Skeletal muscle cell (primary cell): ENCODE results near the gene ARL10.
A peak's percentile ranks its signal among the peaks of the same experiment; 100 is the strongest.

Experiments used
- DNase-seq: peaks from one replicate; pipeline ENCODE4 v3.0.0-alpha.2; 2010; ENCODE audit warnings: low read depth
- H3K4me3 ChIP-seq: 2 replicates; pipeline ENCODE4 v1.5.1; 2011; ENCODE audit warnings: low read depth, mild to moderate bottlenecking, control low read depth, low read length, moderate library complexity

Gene ARL10

DNA sequence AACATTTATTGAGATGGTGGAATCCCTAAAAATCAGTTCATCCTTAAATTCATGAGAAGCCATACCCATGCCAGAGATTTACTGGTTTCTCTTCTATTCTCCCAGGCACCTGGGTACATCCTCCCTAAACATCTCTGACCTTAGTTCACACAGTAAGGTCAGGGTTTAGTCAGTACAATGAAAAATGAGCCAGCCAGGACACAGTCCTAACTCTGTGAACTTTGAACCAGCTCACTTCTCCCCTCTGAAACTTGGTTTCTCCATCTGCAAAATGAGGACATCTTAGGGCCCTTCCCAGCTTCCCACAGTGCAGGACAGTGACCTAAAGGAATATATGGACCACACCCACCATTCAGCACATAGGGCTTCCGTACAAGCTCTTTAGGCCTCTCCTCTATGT, 21.2 kb downstream of the ARL10 start:
- H3K4me3 ChIP-seq: no peak overlapping the region
- no peak for DNase-seq

DNA sequence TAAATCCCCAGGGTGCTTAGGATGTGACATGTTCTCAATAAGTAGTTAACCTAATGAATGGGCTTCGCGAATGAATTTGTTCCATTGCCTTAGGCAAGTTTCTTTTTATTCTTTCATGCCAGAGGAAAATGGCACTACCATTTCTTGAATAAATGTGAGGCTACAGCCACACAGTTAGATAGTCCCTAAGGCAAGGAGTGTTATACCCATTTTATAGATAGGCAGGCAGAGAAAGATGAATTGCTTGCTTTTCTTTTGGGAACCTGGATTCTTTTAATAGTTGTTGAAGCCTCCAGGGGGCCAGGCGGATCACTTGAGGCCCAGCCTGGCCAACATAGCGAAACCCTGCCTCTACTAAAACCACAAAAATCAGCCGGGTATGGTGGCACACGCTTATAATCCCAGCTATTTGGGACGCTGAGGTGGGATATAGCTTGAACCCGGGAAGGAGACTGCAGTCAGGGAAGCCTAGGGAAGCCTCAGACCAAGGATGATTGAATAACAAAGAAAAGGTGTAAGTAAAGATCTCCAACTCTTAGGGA, 22.2 kb downstream of the ARL10 start:
- DNase-seq: no peak
- H3K4me3 ChIP-seq: peak overlapping the region; percentile 83

DNA sequence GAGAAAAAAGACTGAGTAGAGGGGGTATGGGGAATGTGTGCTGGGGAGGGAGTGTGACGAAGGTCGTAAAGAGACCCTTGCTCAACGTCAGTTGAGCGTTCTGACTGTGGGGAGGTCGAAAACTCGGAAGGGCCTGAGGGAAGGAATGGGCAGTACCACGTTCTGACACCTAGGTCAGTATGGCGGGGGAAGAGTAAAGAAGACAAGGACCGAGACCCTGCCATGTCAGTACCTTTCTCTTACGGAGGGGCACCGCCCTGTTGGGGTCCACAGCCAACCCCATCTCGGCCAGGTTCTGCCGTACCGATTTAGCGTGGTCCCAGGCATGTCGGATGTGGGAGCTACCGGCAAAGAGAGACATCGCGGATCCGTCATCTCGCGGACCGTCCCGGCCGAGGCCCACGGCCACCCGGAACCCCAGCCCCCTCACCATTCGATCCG, 22.7 kb downstream of the ARL10 start:
- DNase-seq: no peak
- peak overlapping the region; percentile 83 for H3K4me3 ChIP-seq

DNA sequence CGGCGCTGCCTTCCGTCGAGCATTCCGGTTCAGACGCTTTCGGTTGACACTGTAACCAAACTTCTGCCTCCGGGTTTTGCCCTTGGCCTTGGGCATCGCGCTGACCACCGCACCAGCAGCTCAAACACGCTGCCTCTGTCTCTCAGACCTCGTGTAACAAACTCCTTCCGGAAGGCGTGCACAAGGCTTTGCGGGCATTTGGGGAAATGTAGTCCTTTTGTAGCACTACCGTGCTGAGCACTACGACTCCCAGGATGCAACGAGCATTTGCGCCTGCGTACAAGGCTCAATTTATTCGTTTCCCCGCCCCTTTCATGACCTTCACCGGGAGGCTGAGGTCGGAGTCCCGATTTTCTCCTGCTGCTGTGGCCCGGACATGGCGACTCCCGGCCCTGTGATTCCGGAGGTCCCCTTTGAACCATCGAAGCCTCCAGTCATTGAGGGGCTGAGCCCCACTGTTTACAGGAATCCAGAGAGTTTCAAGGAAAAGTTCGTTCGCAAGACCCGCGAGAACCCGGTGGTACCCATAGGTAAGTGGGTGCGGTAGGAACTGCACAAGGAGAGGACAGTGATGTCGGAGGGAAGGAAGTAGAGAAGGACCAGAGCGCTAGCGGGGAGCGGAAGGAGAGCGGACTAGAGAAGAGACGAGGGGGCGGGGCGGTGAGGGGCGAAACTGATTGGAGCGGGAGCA, 23.3 kb downstream of the ARL10 start, which contains the start of the genes HIGD2A and NOP16:
TSS of gene HIGD2A (plus strand) at position 308 of the 691 bp plus-strand sequence. CDS start at position 377, 69 bp downstream.
TSS of gene NOP16 (minus strand) at position 155 of the 691 bp plus-strand sequence. CDS start at position 96, 59 bp downstream.
- H3K4me3 ChIP-seq: peak within 1 kb of the TSS; percentile 83
- DNase-seq: peak; percentile 94

DNA sequence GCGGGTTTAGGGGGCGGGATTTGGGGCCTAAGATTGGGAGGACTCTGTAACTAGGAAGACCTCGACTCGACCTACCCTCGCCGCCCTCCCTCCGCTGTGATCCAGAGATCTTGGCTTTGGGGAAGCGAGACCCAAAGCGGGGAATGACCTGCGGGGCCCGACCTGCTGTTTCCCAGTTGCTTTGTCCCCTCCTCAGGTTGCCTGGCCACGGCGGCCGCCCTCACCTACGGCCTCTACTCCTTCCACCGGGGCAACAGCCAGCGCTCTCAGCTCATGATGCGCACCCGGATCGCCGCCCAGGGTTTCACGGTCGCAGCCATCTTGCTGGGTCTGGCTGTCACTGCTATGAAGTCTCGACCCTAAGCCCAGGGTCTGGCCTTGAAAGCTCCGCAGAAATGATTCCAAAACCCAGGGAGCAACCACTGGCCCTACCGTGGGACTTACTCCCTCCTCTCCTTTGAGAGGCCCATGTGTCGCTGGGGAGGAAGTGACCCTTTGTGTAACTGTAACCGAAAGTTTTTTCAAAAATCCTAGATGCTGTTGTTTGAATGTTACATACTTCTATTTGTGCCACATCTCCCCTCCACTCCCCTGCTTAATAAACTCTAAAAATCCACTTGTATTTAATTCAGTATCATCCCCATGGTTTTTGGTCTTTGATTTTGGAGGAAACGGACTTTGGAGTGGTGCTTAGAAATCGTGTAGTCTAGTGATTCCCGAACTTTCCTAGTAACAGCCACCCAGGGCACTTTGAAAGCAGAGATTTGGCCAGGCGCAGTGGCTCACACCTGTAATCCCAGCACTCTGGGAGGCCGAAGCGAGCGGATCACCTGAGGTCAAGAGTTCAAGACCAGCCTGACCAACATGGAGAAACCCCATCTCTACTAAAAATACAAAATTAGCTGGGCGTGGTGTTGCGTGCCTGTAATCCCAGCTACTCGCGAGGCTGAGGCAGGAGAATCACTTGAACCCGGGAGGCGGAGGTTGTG, 24.1 kb downstream of the ARL10 start:
- DNase-seq: no peak
- H3K4me3 ChIP-seq: peak overlapping the region; percentile 83

DNA sequence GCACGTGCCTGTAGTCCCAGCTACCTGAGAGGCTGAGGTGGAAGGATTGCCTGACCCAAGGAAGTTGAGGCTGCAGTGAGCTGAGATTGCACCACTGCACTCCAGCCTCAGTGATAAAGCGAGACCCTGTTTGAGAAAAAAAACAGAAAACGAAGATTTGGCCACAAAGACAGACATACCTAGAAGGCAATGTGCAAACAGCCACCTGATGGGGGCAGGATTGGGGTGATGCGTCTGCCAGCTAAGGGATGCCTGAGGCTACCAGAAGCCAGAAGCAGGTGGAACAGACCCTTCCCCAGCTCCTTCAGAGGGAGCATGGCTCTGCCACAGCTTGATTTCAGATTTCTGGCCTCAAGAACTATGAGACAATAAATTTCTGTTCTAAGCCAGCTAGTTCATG, 26.2 kb downstream of the ARL10 start:
- H3K4me3 ChIP-seq: no peak overlapping the region
- DNase-seq: no peak

DNA sequence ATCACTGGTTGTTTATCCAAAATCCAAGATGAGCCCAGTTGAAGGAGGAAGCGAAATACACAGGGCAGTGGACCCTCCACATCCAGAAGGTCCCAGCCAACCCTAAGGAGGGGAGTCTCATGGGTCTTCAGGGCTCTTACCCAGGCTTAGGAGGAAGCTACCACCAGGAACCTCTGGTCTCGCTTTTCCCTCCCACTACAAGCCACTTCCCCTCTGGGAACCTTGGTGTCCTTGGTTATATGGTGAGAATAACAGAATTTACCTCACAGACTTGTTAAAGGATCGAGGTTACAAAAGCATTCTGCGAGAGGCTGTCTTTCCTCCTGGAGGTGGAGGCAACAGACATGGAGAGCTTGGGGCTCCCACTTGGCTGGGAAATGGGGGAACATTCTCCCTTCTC, 26.7 kb downstream of the ARL10 start:
- no peak overlapping the region for H3K4me3 ChIP-seq
- no peak for DNase-seq

DNA sequence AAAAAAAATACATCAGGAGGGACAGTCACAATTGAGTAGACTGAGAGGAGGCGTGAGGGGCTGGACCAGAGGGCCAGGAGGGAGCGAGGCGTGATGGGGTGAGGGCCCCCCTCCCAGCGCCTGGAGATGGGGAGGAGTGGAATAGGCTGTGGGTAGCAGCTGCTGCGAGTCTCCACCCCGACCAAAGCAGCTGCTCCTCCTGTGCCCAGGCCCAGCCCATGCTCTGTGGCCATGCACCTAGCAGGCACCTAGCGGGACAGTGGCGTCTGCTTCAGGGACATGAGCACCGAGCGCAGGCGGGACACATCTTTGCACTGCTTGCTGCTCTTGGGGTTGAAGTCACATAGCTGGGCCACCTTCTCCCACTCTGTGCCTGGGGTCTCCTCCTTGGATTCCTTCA, 27.2 kb downstream of the ARL10 start:
- DNase-seq: no peak
- H3K4me3 ChIP-seq: no peak overlapping the region

DNA sequence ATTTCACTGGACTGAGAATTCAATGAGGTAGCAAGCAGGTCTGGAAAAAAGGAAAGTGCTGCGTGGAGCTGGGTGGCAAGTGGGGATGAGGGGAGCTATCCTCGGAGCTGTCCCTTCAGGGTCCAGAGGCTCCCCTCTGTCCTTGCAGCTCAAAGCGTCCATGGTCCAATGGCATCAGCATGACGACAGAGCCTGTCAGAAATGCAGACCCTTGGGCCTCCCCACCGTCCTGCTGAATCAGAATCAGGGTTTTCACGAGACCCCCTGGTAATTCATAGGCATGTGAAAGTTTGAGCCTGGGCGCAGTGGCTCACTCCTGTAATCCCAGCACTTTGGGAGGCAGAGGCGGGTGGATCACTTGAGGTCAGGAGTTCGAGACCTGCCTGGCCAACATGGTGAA, 28.8 kb downstream of the ARL10 start:
- no peak for DNase-seq
- H3K4me3 ChIP-seq: no peak overlapping the region

DNA sequence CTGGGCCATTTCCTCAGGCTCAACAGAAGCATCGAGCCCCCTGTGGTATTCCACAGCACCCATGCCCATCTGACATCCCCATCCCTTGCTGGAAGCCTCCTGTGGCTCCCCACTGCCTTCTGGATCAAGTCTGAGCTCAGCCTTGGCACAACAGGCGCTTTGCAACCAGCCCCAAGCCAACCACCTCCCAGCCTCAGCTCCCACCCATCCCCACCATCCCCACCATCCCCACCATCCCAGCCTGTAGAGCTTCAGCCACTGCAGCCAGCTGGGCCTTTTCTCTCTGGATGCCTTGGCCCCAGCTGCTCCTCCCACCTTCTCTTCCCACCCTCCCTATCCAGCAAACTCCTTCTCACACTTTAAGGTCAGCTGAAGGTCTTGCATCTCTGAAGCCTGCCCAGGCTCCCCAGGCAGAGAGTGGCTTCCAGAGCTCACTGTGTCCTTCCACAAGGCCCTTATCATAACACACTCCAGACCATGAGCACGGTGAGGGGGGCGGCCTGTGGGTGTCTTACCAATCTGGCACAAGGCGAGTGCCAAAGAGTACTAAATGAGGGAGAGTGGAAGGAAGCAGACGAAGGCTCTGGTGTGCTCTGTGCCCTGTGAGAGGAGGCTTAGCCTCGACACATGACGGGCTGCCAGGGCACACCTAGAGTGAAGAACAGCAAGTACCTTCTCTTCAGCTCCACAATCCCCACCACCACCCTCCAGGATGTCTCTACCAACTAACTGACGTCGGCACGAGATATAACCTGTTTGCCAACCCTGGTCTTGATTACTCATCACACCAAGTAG, 29.8 kb downstream of the ARL10 start:
- no peak for DNase-seq

DNA sequence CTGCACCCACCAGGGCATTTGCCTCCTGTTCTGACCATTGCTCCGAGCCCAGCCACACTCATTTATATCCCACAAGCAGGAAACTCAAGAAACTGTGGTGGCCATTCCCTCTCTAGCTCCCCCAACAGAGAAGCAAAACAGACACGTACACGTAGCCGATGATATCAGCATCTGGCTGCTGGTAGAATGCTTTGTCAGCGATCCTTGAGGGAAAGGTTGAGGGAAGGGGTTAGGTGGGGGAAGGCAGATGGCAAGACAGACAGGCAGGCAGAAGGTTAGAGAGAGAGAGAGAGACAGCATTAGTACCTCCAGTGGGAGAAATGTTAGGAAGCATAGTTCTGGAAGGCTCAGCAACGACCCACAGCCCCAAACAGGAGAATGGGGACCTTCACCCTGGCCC, 31.0 kb downstream of the ARL10 start:
- no peak overlapping the region for H3K4me3 ChIP-seq
- no peak for DNase-seq

More for the DNA sequence above, 29.8 kb downstream of the ARL10 start:
- no peak overlapping the region for H3K4me3 ChIP-seq

DNA sequence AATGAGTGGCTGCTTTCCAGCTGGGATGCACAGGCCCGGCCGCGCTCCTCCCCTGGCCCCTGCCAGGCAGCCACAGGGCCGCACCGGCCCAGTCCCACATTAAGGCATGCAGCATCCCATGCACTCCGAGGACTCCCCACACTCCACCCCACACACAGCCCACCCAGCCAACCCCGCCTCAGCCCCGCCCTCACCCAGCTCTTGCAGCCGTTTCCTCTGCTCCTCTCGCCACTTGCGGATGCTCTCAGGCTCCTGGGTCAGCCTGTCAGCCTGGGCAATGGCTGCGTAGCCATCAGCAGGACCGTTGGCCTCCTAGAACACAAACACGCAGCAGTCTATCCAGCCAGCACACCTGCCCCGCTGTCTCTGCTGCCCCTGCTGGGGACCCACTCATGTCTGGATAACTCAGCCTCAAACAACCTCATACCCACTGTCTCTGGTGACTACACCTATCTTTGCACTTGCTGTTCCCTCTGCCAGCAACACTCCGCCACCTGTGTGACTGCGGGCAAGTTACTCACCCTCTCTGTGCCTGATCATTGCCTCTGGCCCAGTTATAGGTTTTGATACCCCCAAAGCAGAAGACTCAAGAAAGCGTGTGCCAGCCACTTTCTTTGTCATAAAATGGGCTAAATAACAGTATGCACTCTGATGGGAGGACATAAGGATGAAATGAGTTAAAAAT, 32.6 kb downstream of the ARL10 start:
- DNase-seq: no peak
- no peak overlapping the region for H3K4me3 ChIP-seq

DNA sequence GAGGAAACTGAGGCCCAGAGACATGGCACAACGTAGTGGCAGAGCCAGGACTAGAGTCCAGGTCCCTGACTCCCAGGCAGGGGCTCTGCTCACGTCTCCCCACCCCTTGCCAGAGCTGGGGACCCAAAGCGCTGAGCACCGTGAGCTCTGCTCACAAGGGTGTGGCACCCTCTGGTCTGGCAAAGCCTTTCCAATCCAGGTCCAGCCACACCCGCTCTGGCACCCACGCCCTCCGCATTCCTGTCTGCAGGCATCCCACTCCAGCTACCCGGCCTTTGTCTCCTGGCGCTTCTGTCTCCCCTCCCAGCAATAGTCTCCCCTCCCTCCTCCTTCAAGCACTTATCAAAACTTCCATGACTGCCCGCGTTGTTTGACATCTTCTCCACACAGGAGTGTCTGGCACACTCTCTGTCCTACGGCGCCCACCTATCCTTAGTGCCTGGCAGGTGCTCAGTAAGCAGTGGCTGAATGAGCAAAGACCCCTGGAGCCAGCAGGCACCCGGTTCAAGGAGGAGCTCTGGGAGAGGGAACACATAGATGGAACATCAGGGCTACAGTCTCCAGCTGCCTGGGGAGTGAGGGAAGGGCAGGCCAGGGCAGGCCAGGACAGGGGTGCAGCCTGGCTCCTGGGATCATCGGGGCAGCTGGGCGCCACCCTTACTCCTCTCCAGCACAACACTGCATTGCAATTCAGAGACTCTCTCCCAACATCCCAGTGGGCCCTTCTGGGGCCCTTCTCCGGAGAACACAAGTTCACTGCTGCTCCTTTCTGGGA, 35.3 kb downstream of the ARL10 start:
- no peak for DNase-seq
- no peak overlapping the region for H3K4me3 ChIP-seq

DNA sequence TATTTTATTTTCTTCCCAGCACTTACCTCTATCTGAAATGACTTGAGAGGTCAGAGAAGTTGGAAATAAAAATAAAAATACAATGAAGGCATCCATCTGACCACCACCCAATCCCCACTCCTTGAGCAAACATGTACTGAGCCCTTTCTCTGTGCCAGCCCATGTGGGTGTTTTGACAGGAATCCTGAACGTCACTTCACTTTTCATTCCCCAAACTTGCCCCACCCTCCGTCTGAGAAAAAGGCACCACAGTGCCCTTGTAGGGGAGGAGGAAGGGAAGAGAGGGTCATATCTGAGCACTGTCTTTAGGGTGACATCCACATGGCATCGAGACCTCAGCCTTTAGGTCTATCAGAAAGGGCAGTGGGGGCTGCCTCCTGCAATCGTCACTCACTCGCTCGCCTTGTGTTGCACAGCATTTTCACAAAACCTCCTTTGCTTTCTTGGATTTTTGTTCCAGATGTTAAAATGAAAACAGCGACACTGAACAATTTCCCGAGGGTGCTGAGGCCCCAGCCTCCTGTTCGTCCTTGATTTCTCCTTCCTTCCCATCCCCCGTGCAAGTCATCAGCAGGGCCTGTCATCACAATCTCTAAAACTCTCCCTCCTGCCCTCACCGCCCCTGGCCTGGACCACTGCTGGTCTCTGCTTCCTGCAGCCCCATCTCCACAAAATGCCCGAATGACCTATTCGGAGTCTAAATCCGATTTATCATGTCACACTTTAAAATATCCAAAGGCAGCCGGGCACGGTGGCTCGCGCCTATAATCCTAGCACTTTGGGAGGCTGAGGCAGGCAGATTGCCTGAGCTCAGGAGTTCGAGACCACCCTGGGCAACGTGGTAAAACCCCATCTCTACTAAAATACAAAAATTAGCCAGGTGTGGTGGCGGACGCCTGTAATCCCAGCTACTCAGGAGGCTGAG, 36.3 kb downstream of the ARL10 start:
- H3K4me3 ChIP-seq: no peak overlapping the region
- no peak for DNase-seq

DNA sequence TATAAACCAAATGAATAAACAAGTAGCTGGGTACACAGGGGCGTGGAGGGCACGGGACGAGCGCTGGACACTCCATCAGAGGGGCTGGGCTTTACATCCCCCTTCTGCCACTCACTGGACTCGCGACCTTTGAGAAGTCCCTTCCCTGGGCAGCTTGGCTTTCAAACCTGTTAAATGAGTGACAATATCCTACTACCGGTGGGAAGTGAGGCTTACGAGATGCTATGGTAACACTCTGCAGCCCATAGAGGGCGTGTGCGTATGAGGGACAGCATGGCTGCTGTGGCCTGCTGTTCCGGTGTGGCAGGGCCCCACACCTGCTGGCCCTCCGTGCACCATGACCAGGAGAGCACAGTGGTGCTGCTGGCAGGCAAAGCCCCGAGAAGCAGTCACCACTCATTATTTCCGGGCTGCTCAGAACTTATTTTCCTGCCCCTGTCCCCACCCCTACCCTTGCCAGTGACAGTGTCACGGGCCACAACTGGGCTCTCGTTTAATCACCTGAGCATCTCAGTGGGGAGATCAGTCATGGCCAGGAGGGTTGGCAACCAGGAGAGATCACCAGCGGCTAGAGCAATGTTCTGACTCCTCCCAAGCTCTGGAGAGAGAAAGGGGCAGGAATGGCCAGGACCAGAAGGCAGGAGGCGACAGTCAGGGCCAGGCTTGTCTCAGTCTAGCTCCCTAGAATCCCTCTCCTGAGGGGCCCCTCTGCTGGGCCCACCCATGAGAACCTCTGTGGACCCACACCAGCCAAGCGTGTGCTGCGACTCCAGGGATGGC, 40.6 kb downstream of the ARL10 start:
- DNase-seq: no peak
- no peak overlapping the region for H3K4me3 ChIP-seq

DNA sequence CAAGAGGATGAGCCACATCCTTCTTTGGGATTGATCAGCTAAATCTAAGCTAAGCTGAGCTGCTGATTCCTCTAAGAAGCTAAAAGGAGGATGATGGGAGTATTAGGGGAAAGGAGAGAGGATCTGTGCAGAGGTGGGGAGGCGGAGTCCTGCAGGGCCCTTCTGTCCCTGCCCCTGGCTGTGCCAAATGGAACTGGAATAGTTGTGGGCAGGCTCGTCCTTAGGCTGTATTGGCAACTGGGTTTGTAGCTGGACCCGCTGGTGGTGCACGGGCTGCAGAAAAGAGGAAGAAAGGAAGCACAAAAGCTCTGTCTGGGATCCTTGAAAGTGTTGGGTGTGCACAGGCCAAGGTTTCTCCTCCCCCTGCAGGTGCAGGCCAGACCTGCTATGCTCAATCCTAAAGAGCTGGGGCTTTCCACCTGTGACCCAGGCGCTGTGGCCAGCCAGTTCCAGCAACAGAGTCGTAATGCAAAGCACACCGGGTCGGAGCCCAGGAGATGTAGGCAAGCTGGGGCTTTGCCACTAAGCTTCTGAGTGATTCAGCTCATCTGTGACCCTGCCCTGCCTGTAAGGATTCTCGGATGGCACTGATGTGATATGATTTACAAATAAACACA, 41.3 kb downstream of the ARL10 start:
- no peak overlapping the region for H3K4me3 ChIP-seq
- DNase-seq: no peak
